ENCODE measurements around the gene C6orf89. TPM values are rescaled to one million over a fixed set of nuclear protein-coding genes. Genes with fewer than 3 reads are reported as not detected.

Gene C6orf89
- polyA plus RNA-seq, 3 donors: 19.2 to 37.5 (median 29.2) TPM

GRCh38 chr6:36927691-36928546 is 42.2 kb downstream of the C6orf89 start:
- intact Hi-C loops (cut with micrococcal nuclease): no loop called here
- H3K79me2 ChIP-seq (ENCODE audit: insufficient read depth, low read length): no peaks in the 10 kb centered on the region
- Mint-ChIP-seq H3K27me3 (ENCODE audit: low read depth in 3 of 3) (peaks cover 4 to 6% (median 4%) of the 10 kb centered on the region in 3 donors), H3K4me3 (no peak overlapping the region), H3K36me3 (peaks cover 46 to 50% of the 10 kb centered on the region in 2 donors), H3K4me1 (no peaks in the 10 kb centered on the region), H3K9me3 (no peaks in the 10 kb centered on the region), H3K27ac (no peak overlapping the region)
- H3K4me2 ChIP-seq (replicated peaks; ENCODE audit: extremely low read depth, low read length, poor library complexity, severe bottlenecking): no peak overlapping the region
- DNase-seq: no peak
- H2AFZ ChIP-seq (ENCODE audit: insufficient read depth, low read depth, low read length, poor library complexity, severe bottlenecking): no peak overlapping the region
- no peaks in the 10 kb centered on the region for H4K20me1 ChIP-seq (ENCODE audit: insufficient read depth, low read length)
- 96% methylated on average over 7 of the region's 13 CpGs for WGBS (ENCODE audit: insufficient coverage)
- H3K9me3 ChIP-seq (replicated peaks in 1 of 2; ENCODE audit: control insufficient read depth in 1 of 2, insufficient read depth in 1 of 2, low read length in 2 of 2): no peaks in the 10 kb centered on the region
- H3K27ac ChIP-seq (ENCODE audit: low read depth in 1 of 2, low read length in 2 of 2): no peak overlapping the region
- H3K27me3 ChIP-seq (ENCODE audit: control insufficient read depth in 2 of 2, insufficient read depth in 2 of 2, low read length in 2 of 2): no peaks in the 10 kb centered on the region
- no peaks in the 10 kb centered on the region for H3K4me1 ChIP-seq (ENCODE audit: control insufficient read depth in 1 of 2, insufficient read depth in 2 of 2, low read length in 2 of 2)
- H3K36me3 ChIP-seq (replicated peaks in 1 of 2; ENCODE audit: control insufficient read depth in 1 of 2, insufficient read depth in 2 of 2, low read length in 2 of 2): peaks cover 26 to 44% of the 10 kb centered on the region in 2 donors
- no peak overlapping the region for H3K4me3 ChIP-seq (replicated peaks in 1 of 3; ENCODE audit: low read depth in 2 of 3, low read length in 3 of 3)
- no peak overlapping the region for H3K9ac ChIP-seq (ENCODE audit: insufficient read depth, low read length, poor library complexity, severe bottlenecking)
- TF ChIP-seq CTCF (IDR thresholded peaks at IDR 0.05): no peak

- peak overlapping the region in 1 of 7 donors; percentile 31 for H3K27ac Mint-ChIP-seq
These were observed 42.8 kb downstream of the C6orf89 start for GRCh38 chr6:36928547-36928918.

More at GRCh38 chr6:36928547-36928918, 42.8 kb downstream of the C6orf89 start:
- Histone ChIP-seq H3K27me3 (ENCODE audit: control insufficient read depth in 2 of 2, insufficient read depth in 2 of 2, low read length in 2 of 2) (no peaks in the 10 kb centered on the region), H3K27ac (ENCODE audit: low read depth in 1 of 2, low read length in 2 of 2) (no peak overlapping the region), H3K9me3 (replicated peaks in 1 of 2; ENCODE audit: control insufficient read depth in 1 of 2, insufficient read depth in 1 of 2, low read length in 2 of 2) (no peaks in the 10 kb centered on the region), H2AFZ (ENCODE audit: insufficient read depth, low read depth, low read length, poor library complexity, severe bottlenecking) (no peak overlapping the region), H3K36me3 (replicated peaks in 1 of 2; ENCODE audit: control insufficient read depth in 1 of 2, insufficient read depth in 2 of 2, low read length in 2 of 2) (peaks cover 21 to 38% of the 10 kb centered on the region in 2 donors), H3K4me1 (ENCODE audit: control insufficient read depth in 1 of 2, insufficient read depth in 2 of 2, low read length in 2 of 2) (no peaks in the 10 kb centered on the region), H3K79me2 (ENCODE audit: insufficient read depth, low read length) (no peaks in the 10 kb centered on the region), H4K20me1 (ENCODE audit: insufficient read depth, low read length) (no peaks in the 10 kb centered on the region), H3K4me3 (replicated peaks in 1 of 3; ENCODE audit: low read depth in 2 of 3, low read length in 3 of 3) (no peak overlapping the region), H3K4me2 (replicated peaks; ENCODE audit: extremely low read depth, low read length, poor library complexity, severe bottlenecking) (no peak overlapping the region), H3K9ac (ENCODE audit: insufficient read depth, low read length, poor library complexity, severe bottlenecking) (no peak overlapping the region)
- no peak for TF ChIP-seq CTCF (IDR thresholded peaks at IDR 0.05)
- Mint-ChIP-seq H3K27me3 (ENCODE audit: low read depth in 3 of 3) (peaks cover 4 to 6% (median 4%) of the 10 kb centered on the region in 3 donors), H3K9me3 (no peaks in the 10 kb centered on the region), H3K4me3 (no peak overlapping the region), H3K4me1 (no peaks in the 10 kb centered on the region), H3K36me3 (peaks cover 40 to 44% of the 10 kb centered on the region in 2 donors)
- intact Hi-C loops (cut with micrococcal nuclease): no loop called here
- DNase-seq: no peak
- 84% methylated on average over 6 of the region's 7 CpGs for WGBS (ENCODE audit: insufficient coverage)

Measured in CD14-positive monocyte (primary cell).